HCT116 (cell line): ENCODE data around the gene GOLGA6A.
"Not testable (repeated sequence)": the region's sequence is repeated elsewhere in the genome, so short reads cannot be mapped to it uniquely, and the experiment has no call there.

Source experiments
- CTCF ChIP-seq, 3 experiments: fragments of 200-600 bp in 1 of 3; sonication (generic) in 1 of 3; IDR thresholded peaks in 2 of 3; conservative IDR thresholded peaks in 1 of 3; 2 replicates each; pipeline ENCODE4 v1.5.1; 2012 to 2017; ENCODE audit warnings: low read depth in 2 of 3, low read length in 2 of 3, antibody characterized with exemption in 1 of 3, borderline replicate concordance in 1 of 3, control low read depth in 1 of 3, mild to moderate bottlenecking in 1 of 3, mixed read lengths in 1 of 3, mixed run types in 1 of 3, moderate library complexity in 1 of 3; ENCODE audit not compliant: insufficient read depth in 1 of 3
- EZH2 ChIP-seq: fragments of 200-600 bp; sonication (generic); IDR thresholded peaks from 2 replicates; pipeline ENCODE4 v1.6.1; 2017; ENCODE audit warnings: antibody characterized with exemption, mixed run types
- MAX ChIP-seq: IDR thresholded peaks from 2 replicates; pipeline ENCODE4 v1.6.1; 2012
- POLR2AphosphoS5 ChIP-seq: IDR thresholded peaks from 2 replicates; pipeline ENCODE4 v1.6.1; 2011; ENCODE audit warnings: mild to moderate bottlenecking, low read depth, low read length, moderate library complexity
- ZBTB33 ChIP-seq: IDR thresholded peaks from 2 replicates; pipeline ENCODE4 v1.6.1; 2011; ENCODE audit warnings: mild to moderate bottlenecking, low read length, moderate library complexity; ENCODE audit not compliant: insufficient replicate concordance; ENCODE audit errors: extremely low read depth

- not testable (repeated sequence) for TF ChIP-seq CTCF (IDR thresholded peaks at IDR 0.05 in 2 of 3, conservative IDR thresholded peaks at IDR 0.05 in 1 of 3; ENCODE audit: borderline replicate concordance in 1 of 3, insufficient read depth in 1 of 3, low read depth in 2 of 3, low read length in 2 of 3); MAX; POLR2AphosphoS5; EZH2; ZBTB33
Observed at GRCh38 chr15:74095610-74096009, 13.3 kb upstream of the GOLGA6A start.
